ENCODE data around the gene MGLL.
"Not testable (repeated sequence)": the region's sequence is repeated elsewhere in the genome, so short reads cannot be mapped to it uniquely, and the experiment has no call there.

Gene MGLL

DNA sequence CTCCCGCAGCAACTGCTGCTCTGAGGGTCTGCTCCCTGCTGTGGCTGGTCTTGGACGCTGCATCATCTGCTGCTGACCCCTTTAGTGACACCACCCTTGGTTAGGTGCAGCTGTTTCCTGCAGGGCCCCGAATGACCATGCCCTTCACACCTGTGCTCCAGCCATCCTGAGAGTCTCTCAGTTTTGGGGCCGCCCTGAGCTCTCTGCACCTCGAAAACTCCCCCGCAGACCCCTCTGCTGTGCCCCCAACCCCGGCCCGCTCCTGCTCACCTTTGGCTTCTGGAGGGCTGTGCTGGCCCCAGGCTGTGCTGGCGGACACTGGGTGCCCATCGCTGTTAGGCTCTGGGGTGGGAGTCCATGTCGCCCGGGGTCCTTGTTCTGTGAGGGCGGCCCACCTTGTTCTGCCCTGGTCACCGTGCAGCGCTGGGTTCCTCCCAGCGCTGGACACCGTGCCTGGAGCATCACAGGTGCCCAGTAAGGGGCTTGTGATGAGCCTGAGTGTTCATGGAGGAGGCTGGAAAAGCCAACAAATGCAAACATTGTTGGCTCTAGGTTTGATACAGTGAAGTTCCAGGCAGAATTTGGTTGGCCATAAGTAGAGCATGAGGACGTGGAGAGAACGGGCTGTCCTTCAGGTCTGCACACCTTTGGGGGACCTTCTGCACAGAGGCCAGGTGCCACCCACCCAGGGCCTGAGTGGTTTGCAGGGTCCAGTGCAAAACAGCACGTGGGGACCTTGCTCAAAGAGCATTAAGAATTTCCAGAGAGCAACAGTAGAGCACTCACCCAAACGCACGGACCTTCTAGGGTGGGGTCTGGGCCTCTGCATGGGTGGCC, 137.2 kb downstream of the MGLL start:
- H3K4me3 ChIP-seq (ENCODE audit: low read depth, low read length), result no peak overlapping the region
- TF ChIP-seq, protein P1, sequence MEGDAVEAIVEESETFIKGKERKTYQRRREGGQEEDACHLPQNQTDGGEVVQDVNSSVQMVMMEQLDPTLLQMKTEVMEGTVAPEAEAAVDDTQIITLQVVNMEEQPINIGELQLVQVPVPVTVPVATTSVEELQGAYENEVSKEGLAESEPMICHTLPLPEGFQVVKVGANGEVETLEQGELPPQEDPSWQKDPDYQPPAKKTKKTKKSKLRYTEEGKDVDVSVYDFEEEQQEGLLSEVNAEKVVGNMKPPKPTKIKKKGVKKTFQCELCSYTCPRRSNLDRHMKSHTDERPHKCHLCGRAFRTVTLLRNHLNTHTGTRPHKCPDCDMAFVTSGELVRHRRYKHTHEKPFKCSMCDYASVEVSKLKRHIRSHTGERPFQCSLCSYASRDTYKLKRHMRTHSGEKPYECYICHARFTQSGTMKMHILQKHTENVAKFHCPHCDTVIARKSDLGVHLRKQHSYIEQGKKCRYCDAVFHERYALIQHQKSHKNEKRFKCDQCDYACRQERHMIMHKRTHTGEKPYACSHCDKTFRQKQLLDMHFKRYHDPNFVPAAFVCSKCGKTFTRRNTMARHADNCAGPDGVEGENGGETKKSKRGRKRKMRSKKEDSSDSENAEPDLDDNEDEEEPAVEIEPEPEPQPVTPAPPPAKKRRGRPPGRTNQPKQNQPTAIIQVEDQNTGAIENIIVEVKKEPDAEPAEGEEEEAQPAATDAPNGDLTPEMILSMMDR (IDR thresholded peaks at IDR 0.05; ENCODE audit: insufficient read depth, low read depth, low read length, missing control alignments), result no peak
- no peak for DNase-seq (ENCODE audit: low read depth)

DNA sequence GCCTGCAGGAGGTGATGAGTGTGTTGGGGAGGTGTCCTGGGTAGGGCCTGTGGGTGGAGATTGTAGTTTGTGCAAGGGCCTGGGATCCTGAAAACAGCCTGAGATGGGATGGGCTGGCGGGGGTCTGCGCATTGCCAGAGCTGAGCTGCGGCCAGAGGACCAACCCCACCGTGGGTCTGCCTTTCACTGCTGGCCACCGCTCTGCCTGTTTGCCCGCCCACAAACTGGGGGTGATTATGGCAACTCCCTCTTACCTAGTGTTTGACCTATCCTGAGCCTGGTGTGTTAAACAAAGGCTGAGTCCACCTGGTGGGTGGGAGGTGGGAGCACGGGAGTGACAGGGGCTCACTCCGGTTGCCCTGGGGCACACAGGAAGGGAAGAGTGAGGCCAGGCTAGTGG, 139.8 kb downstream of the MGLL start:
- TF ChIP-seq, protein P1 (IDR thresholded peaks at IDR 0.05; ENCODE audit: insufficient read depth, low read depth, low read length, missing control alignments), result no peak
- no peak overlapping the region for H3K4me3 ChIP-seq (ENCODE audit: low read depth, low read length)
- no peak for DNase-seq (ENCODE audit: low read depth)

DNA sequence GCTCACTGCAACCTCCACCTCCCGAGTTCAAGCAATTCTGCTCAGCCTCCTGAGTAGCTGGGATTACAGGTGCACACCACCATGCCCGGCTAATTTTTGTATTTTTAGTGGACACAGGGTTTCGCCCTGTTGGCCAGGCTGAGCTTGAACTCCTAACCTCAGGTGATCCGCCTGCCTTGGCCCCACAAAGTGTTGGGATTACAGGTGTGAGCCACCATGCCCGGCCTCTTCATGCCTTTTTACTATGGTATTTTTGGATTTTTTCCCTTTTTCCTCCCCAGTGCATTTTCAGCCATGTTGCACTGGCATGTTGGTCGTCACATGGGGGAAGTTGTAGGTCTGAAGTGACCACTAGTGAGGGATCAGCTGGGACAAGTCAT, 140.2 kb downstream of the MGLL start:
- DNase-seq (ENCODE audit: low read depth); H3K4me3 ChIP-seq (ENCODE audit: low read depth, low read length): not testable (repeated sequence)

DNA sequence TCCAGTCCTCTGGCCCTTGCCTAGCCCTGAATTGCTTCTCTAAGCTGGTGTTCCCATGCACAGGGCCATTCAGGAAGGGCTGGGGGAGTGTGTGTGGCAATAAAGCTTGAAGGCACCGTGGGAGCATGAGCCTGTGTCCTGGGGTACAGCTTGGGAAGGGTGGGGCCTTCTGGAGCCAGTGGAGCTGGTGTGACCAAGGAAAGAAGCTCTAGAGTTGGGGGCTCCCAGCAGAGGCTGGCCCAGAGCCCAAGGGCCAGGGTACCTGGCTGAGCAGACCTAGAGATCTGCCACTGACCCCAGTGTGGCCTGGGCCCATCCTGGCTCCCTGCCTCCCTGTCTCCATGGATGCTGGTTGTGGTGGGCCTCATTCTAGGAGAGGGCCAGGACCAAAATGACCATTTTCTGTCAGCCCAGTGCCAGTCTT, 141.5 kb downstream of the MGLL start:
- TF ChIP-seq, protein P1 (IDR thresholded peaks at IDR 0.05; ENCODE audit: insufficient read depth, low read depth, low read length, missing control alignments), result no peak
- H3K4me3 ChIP-seq (ENCODE audit: low read depth, low read length), result no peak overlapping the region
- no peak for DNase-seq (ENCODE audit: low read depth)

DNA sequence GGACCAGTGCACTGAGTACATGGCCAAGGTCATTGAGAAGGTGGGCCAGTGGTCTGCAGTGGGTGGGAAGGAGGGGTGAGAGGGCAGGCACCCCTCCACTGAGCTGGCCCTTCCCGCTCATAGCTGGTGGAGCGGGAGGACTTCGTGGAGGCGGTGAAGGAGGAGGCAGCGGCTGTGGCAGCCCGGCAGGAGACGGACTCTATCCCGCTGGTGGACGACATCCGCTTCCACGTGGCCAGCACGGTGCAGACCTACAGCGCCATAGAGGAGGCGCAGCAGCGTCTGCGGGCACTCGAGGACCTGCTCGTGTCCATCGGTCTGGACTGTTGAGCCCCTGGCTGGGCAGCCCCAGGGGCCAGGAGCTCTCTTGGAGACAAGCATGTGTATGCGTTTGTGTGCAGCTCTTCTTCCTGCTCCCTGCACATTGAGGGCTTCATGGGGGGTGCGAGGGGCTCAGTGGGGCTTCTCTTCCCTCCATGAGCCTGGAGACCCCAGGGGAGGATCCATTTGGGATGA, 142.1 kb downstream of the MGLL start:
- TF ChIP-seq, protein P1 (IDR thresholded peaks at IDR 0.05; ENCODE audit: insufficient read depth, low read depth, low read length, missing control alignments), result no peak
- no peak overlapping the region for H3K4me3 ChIP-seq (ENCODE audit: low read depth, low read length)
- DNase-seq (ENCODE audit: low read depth), result no peak

DNA sequence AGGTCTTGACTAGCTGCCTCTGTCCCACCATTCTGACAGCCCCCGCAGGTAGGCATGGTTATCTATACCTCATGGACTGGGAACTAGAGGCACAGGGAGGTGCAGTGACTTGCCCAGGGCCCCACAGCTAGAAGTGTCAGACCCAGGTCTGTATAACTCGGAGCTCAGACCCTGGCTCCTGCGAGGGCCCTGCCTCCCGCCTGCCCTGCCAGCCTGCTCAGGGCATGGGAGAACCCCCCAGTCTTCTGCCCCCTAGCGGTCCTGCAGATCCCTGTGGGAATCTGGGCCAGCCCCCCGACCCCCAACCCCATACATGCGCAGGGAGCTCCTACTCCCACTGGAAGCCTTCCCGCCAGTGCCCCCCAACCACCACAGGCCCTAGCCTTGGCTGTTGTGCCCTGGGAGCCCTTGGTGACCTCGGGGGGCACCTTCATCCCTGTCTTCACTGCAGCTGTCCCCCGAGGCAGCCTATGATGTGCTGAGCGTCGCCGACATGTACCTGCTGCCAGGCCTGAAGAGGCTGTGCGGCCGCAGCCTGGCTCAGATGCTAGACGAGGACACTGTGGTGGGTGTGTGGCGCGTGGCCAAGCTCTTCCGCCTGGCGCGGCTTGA, 142.7 kb downstream of the MGLL start:
- TF ChIP-seq, protein P1 (IDR thresholded peaks at IDR 0.05; ENCODE audit: insufficient read depth, low read depth, low read length, missing control alignments), result peak; percentile 25
- DNase-seq (ENCODE audit: low read depth), result no peak
- H3K4me3 ChIP-seq (ENCODE audit: low read depth, low read length), result no peak overlapping the region

DNA sequence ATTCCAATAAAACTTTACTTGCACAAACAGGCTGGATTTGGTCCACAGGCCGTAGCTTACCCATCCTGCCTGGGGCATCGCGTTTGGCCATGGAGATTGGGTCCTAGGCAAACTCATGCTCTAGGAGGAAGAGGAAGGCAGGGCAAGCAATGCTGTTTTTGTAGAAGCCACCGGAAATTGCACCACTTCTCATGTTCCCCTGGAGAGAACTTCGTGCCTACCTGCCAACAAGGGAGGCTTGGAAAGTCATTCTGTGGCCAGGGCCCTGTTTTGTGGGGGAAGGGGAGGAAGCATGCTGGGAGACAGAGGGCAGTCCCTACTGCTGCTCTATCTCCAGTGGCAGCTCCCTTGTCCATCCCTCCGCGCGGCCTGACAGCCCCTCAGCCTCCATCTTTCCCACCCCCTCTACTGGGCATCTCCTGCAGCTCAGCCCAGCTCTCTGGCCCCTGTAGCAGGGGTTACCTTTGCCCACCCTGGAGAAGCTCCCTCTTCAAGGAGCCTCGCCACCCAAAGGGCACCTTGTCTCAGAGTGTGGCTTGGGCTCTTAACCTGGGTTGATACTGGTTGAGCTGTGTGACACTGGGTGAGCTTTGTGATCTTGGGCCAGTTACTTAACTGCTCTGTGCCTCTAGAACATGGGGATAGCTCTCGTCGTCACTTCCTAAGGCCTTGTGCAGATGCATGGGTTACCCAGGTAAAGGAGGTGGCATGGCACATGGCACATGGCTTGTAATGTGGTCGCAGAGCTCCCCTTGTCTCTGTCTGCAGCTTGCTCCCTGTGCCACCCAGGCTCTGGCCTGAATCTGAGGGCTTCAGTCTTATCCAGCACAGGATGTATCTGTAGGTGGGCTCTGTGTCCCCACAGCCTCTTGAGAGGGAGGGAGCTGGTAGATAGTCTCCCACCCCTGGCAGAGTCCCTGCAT, 143.4 kb downstream of the MGLL start:
- no peak for DNase-seq (ENCODE audit: low read depth)
- TF ChIP-seq, protein P1 (IDR thresholded peaks at IDR 0.05; ENCODE audit: insufficient read depth, low read depth, low read length, missing control alignments), result no peak
- H3K4me3 ChIP-seq (ENCODE audit: low read depth, low read length), result no peak overlapping the region
